Effector memory CD8-positive, alpha-beta T cell (primary cell): ENCODE results near the gene MTO1.
"Not testable (repeated sequence)": the region's sequence is repeated elsewhere in the genome, so short reads cannot be mapped to it uniquely, and the experiment has no call there.

Experiments
- ATAC-seq: fragments of 150-1000 bp; cut with Tn5 transposase; replicated peaks from 2 replicates; pipeline ENCODE4 v1.10.0; 2021; ENCODE audit warnings: mild to moderate bottlenecking, moderate library complexity
- DNase-seq, 3 experiments: peaks; one replicate each; pipeline ENCODE4 v3.0.0; 2021
- H3K27ac Mint-ChIP-seq, 2 donors: one replicate each; pipeline ENCODE4 v1.8.0; 2022; ENCODE audit warnings: mild to moderate bottlenecking in 2 of 2, mixed read lengths in 2 of 2, moderate library complexity in 2 of 2
- H3K27me3 Mint-ChIP-seq, 2 donors: one replicate each; pipeline ENCODE4 v1.8.0; 2022; ENCODE audit warnings: mixed read lengths in 2 of 2
- H3K36me3 Mint-ChIP-seq: one replicate; pipeline ENCODE4 v1.8.0; 2022; ENCODE audit warnings: mild to moderate bottlenecking, moderate library complexity, mixed read lengths; ENCODE audit not compliant: insufficient read depth
- H3K4me1 Mint-ChIP-seq, 2 donors: one replicate each; pipeline ENCODE4 v1.8.0; 2022; ENCODE audit warnings: low read depth in 2 of 2, mixed read lengths in 2 of 2
- H3K4me3 Mint-ChIP-seq, 2 donors: one replicate each; pipeline ENCODE4 v1.8.0; 2022; ENCODE audit warnings: mild to moderate bottlenecking in 2 of 2, mixed read lengths in 2 of 2, moderate library complexity in 2 of 2
- H3K9me3 Mint-ChIP-seq, 2 donors: one replicate each; pipeline ENCODE4 v1.8.0; 2022; ENCODE audit warnings: mixed read lengths in 2 of 2

MTO1 gene

DNA sequence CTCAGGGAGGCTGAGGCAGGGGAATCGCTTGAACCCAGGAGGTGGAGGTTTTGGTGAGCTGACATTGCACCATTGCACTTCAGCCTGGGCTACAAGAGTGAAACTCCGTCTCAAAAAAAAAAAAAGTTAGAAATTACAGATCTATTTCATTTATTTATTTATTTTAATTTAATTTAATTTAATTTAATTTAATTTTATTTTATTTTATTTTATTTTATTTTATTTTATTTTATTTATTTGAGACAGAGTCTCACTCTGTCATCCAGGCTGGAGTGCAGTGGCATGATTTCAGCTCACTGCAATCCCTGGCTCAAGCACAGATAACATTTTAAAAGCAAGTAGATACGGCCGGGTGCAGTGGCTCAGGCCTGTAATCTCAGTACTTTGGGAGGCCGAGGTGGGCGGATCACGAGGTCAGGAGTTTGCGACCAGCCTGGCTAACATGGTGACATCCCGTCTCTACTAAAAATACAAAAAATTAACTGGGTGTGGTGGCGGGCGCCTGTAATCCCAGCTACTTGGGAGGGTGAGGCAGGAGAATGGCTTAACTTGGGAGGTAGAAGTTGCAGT is 93.9 kb downstream of the MTO1 start:
- not testable (repeated sequence) for H3K36me3 Mint-ChIP-seq, H3K4me1 Mint-ChIP-seq, H3K4me3 Mint-ChIP-seq, DNase-seq, H3K27me3 Mint-ChIP-seq, H3K27ac Mint-ChIP-seq, ATAC-seq, H3K9me3 Mint-ChIP-seq

DNA sequence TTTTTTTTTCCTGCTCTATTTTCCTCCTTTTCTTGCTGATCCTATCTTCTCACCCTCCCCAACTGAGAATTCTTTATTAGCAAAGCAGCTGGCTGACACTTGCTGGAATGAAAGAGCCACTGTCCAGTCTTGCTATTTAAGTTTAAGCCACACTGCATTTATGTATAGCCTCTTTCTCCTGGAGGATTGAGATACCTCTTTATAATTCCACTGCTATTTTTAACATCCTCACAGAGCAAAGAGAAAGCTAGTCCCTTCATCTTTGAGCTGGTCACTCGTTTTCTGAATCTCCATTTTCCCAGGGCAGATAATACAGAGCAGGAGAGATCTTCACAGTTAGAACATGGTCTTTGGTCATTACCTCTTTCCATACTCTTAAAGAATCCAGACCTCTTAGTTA is 95.3 kb downstream of the MTO1 start:
- ATAC-seq (no peak), DNase-seq (no peak)
- no peak overlapping the region for H3K27ac Mint-ChIP-seq
- H3K4me1 Mint-ChIP-seq = peaks cover 0 to 3% of the 10 kb centered on the region in 2 donors
- H3K36me3 Mint-ChIP-seq = no peaks in the 10 kb centered on the region
- no peaks in the 10 kb centered on the region for H3K9me3 Mint-ChIP-seq
- H3K4me3 Mint-ChIP-seq = no peak overlapping the region
- H3K27me3 Mint-ChIP-seq = no peaks in the 10 kb centered on the region
